ENCODE measurements around the gene CSNK1A1L.

Gene CSNK1A1L

DNA sequence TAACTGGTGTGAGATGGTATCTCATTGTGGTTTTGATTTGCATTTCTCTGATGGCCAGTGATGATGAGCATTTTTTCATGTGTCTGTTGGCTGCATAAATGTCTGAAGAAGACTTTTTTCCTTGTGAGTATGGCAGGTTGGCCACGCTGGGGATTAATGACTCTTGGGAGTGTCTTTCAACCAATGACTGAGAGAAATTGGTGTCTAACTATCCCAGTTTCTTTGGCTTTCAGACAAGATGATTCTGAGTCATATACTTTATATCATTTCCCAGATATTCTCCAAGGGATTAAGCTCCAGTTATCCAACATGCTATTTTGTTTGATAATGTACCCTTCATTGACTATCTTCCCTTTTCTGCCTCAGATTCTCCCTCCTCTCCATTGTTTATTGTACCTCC, 35.5 kb upstream of the CSNK1A1L start:
- DNase-seq (ENCODE audit: low read depth, low spot score) = no peak
- TF ChIP-seq, protein P1, sequence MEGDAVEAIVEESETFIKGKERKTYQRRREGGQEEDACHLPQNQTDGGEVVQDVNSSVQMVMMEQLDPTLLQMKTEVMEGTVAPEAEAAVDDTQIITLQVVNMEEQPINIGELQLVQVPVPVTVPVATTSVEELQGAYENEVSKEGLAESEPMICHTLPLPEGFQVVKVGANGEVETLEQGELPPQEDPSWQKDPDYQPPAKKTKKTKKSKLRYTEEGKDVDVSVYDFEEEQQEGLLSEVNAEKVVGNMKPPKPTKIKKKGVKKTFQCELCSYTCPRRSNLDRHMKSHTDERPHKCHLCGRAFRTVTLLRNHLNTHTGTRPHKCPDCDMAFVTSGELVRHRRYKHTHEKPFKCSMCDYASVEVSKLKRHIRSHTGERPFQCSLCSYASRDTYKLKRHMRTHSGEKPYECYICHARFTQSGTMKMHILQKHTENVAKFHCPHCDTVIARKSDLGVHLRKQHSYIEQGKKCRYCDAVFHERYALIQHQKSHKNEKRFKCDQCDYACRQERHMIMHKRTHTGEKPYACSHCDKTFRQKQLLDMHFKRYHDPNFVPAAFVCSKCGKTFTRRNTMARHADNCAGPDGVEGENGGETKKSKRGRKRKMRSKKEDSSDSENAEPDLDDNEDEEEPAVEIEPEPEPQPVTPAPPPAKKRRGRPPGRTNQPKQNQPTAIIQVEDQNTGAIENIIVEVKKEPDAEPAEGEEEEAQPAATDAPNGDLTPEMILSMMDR (IDR thresholded peaks at IDR 0.05; ENCODE audit: insufficient read depth, low read length, missing control alignments) = no peak
- H3K4me3 ChIP-seq (ENCODE audit: low read depth, low read length) = no peak overlapping the region
- CTCF ChIA-PET = no interaction called here
- POLR2A ChIA-PET = interaction anchor here (0.9 kb wide), 1 partner anchor 53 kb away, joined by 4 read pairs; no protein-coding TSS in a partner anchor

DNA sequence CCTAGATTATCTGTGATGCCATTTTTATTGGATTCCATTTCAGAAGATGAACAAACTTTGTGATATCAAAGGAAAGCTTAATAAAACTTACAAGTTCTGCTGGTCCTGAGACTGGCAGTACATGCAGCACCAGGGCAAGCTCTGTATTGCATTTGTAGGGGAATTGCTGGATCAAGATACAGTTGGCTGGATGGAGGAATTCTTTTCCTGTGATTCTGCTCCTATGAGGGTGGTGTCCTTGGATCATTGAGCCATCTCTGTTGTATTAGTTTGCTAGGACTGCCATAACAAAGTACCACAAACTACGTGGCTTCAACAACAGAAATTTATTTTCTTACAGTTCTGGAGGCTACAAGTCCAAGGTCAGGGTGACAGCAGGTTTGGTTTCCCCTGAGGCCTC, 33.9 kb upstream of the CSNK1A1L start:
- CTCF ChIA-PET = no interaction called here
- H3K4me3 ChIP-seq (ENCODE audit: low read depth, low read length) = no peak overlapping the region
- TF ChIP-seq, protein P1 (IDR thresholded peaks at IDR 0.05; ENCODE audit: insufficient read depth, low read length, missing control alignments) = no peak
- POLR2A ChIA-PET = no interaction called here
- no peak for DNase-seq (ENCODE audit: low read depth, low spot score)

DNA sequence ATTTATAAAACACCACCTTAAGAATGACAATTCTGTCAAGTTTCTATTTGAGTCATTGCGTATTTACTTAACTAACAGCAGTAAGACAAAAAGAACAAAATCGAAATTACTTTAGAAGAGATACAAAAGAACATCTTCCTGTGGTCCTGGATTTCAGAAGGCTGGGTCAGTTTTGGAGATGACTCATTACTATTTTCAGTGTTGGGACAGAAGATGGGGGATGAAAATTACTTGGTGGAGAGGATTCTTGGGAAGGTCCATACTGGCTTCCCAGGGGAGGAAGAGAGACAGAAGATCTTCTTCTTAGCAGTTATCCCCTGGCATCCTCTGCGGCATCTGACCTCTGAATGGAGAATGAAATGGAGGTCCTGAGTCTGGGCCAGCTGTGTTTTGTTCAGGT, 33.5 kb upstream of the CSNK1A1L start:
- TF ChIP-seq, protein P1 (IDR thresholded peaks at IDR 0.05; ENCODE audit: insufficient read depth, low read length, missing control alignments) = no peak
- DNase-seq (ENCODE audit: low read depth, low spot score) = no peak
- ChIA-PET CTCF (no interaction called here), POLR2A (no interaction called here)
- H3K4me3 ChIP-seq (ENCODE audit: low read depth, low read length) = no peak overlapping the region

- ChIA-PET CTCF (no interaction called here), POLR2A (no interaction called here)
- H3K4me3 ChIP-seq (ENCODE audit: low read depth, low read length) = no peak overlapping the region
- TF ChIP-seq, protein P1 (IDR thresholded peaks at IDR 0.05; ENCODE audit: insufficient read depth, low read length, missing control alignments) = peak; percentile 10
- no peak for DNase-seq (ENCODE audit: low read depth, low spot score)
Measured at GRCh38 chr13:37138169-37138568, 32.7 kb upstream of the CSNK1A1L start.

DNA sequence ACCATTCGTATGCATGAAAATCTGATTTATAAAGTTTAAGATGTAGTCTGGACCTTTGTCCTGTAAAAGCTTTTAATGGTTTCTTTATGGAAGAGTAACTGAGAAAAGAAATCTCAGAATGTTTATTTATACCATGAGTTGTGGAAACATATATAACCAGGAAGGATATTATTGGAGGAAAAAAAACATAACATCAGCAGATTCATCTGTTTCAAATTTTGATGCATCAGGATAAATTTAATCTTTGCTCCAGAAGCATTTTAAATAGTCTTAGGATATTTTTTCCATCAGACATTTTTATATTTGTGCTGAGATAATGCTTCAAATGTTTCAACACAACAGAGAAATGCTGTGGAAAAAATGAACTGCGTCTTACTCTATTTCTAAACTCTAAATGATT, 31.2 kb upstream of the CSNK1A1L start:
- no peak overlapping the region for H3K4me3 ChIP-seq (ENCODE audit: low read depth, low read length)
- TF ChIP-seq, protein P1 (IDR thresholded peaks at IDR 0.05; ENCODE audit: insufficient read depth, low read length, missing control alignments) = no peak
- POLR2A ChIA-PET = interaction anchor here (0.6 kb wide), 1 partner anchor 9 kb away, joined by 4 read pairs; no protein-coding TSS in a partner anchor
- CTCF ChIA-PET = interaction anchor here (0.7 kb wide), 1 partner anchor 469 kb away, joined by 3 read pairs; no protein-coding TSS in a partner anchor
- no peak for DNase-seq (ENCODE audit: low read depth, low spot score)

DNA sequence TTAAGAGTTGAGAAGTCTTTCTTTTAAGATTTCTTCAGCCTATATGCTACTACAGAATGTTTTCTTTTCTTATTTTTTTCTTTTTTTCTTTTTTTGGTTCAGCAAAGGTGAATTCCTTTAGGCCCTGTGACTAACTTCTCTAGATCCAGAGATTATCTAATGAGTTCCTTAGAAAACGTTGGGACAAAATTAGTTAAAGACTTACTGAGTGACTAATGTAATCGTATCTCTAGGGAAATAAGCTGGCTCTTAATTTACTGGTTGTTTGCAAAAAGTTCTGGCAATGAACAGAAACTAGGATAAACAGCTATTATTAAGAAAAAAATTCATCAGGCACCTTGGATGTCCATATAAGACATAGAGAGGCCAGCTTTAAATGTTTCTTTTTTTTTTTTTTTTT, 30.7 kb upstream of the CSNK1A1L start:
- ChIA-PET CTCF (interaction anchor here (0.7 kb wide), 1 partner anchor 469 kb away, joined by 3 read pairs; no protein-coding TSS in a partner anchor), POLR2A (interaction anchor here (0.6 kb wide), 1 partner anchor 9 kb away, joined by 4 read pairs; no protein-coding TSS in a partner anchor)
- TF ChIP-seq, protein P1 (IDR thresholded peaks at IDR 0.05; ENCODE audit: insufficient read depth, low read length, missing control alignments) = no peak
- no peak overlapping the region for H3K4me3 ChIP-seq (ENCODE audit: low read depth, low read length)
- no peak for DNase-seq (ENCODE audit: low read depth, low spot score)

Measured in AG04449 (cell line).